GM21786 (cell line): ENCODE results near the gene KAZN.
A peak's percentile ranks its signal among the peaks of the same experiment; 100 is the strongest.
"Not testable (repeated sequence)": the region's sequence is repeated elsewhere in the genome, so short reads cannot be mapped to it uniquely, and the experiment has no call there.

Experiments used
- ATAC-seq: cut with Tn5 transposase; IDR thresholded peaks from one replicate; pipeline ENCODE4 v1.9.1; 2021; ENCODE audit not compliant: unreplicated experiment

Gene KAZN

GRCh38 chr1:15115542-15116330 is 517.3 kb downstream of the KAZN start:
- ATAC-seq, result no peak

GRCh38 chr1:15116966-15117365 is 518.5 kb downstream of the KAZN start:
- no peak for ATAC-seq

- ATAC-seq, result no peak
Observed at GRCh38 chr1:15117671-15118325, 519.3 kb downstream of the KAZN start.

- ATAC-seq, result no peak
Observed at GRCh38 chr1:15118579-15118978, 520.1 kb downstream of the KAZN start.

GRCh38 chr1:15120251-15120945 is 521.9 kb downstream of the KAZN start:
- ATAC-seq, result no peak

GRCh38 chr1:15122331-15122730 is 523.8 kb downstream of the KAZN start:
- ATAC-seq, result no peak

- ATAC-seq, result no peak
Observed at GRCh38 chr1:15123270-15123669, 524.8 kb downstream of the KAZN start.

- ATAC-seq, result no peak
Observed at GRCh38 chr1:15123925-15124324, 525.4 kb downstream of the KAZN start.

- ATAC-seq, result no peak
Observed at GRCh38 chr1:15124362-15125100, 526.0 kb downstream of the KAZN start.

GRCh38 chr1:15125101-15125745 is 526.7 kb downstream of the KAZN start:
- ATAC-seq, result no peak

GRCh38 chr1:15128077-15128476 is 529.6 kb downstream of the KAZN start:
- no peak for ATAC-seq

- peak; percentile 69 for ATAC-seq
Observed at GRCh38 chr1:15128520-15129313, 530.2 kb downstream of the KAZN start.

- no peak for ATAC-seq
Observed at GRCh38 chr1:15129944-15130343, 531.5 kb downstream of the KAZN start.

- no peak for ATAC-seq
Observed at GRCh38 chr1:15130607-15131006, 532.1 kb downstream of the KAZN start.

GRCh38 chr1:15132965-15133364 is 534.5 kb downstream of the KAZN start:
- no peak for ATAC-seq

- ATAC-seq, result no peak
Observed at GRCh38 chr1:15134285-15134684, 535.8 kb downstream of the KAZN start.

GRCh38 chr1:15135604-15136003 is 537.1 kb downstream of the KAZN start:
- not testable (repeated sequence) for ATAC-seq

- ATAC-seq, result no peak
Observed at GRCh38 chr1:15137809-15138208, 539.3 kb downstream of the KAZN start.

- ATAC-seq, result no peak
Observed at GRCh38 chr1:15139654-15140350, 541.3 kb downstream of the KAZN start.
